ENCODE data around the gene BST1.

- TF ChIP-seq CTCF (IDR thresholded peaks at IDR 0.05) (no peak), ZBTB33 (IDR thresholded peaks at IDR 0.05; ENCODE audit: borderline replicate concordance, low read depth) (no peak), EP300 (IDR thresholded peaks at IDR 0.05; ENCODE audit: borderline replicate concordance in 1 of 2, low read depth in 1 of 2, low read length in 1 of 2) (no peak), POLR2AphosphoS5 (IDR thresholded peaks at IDR 0.05; ENCODE audit: low read depth, low read length) (no peak; the same call in 1 of the 2 replicates), CHD2 (IDR thresholded peaks at IDR 0.05; ENCODE audit: low read length, partially characterized antibody) (no peak), GABPA (IDR thresholded peaks at IDR 0.05; ENCODE audit: low read depth) (no peak), SIN3A (IDR thresholded peaks at IDR 0.05; ENCODE audit: borderline replicate concordance, low read depth, low read length) (peak; percentile 40; the same call in 1 of the 2 replicates), RAD21 (IDR thresholded peaks at IDR 0.05; ENCODE audit: low read length) (no peak), IRF3 (IDR thresholded peaks at IDR 0.05; ENCODE audit: low read depth, low read length) (no peak), PBX3 (IDR thresholded peaks at IDR 0.05) (no peak)
Observed at GRCh38 chr4:15654593-15655222, 48.2 kb upstream of the BST1 start.

Data from SK-N-SH (cell line).